OCI-LY3 (cell line): Measurements from ENCODE around the gene USP53.
A peak's percentile ranks its signal among the peaks of the same experiment; 100 is the strongest.

Source experiments
- CTCF ChIP-seq: fragments of 200-600, 300-600 bp; sonication (generic); IDR thresholded peaks from 2 replicates; pipeline ENCODE4 v1.5.1; 2014; ENCODE audit warnings: antibody characterized with exemption, low read length, low read depth
- EZH2phosphoT487 ChIP-seq: fragments of 200-600 bp; shearing (Covaris generic); IDR thresholded peaks from 2 replicates; pipeline ENCODE4 v1.6.1; 2018; ENCODE audit warnings: antibody characterized with exemption, mixed run types, low read depth

GRCh38 chr4:119314356-119314755 is 101.8 kb downstream of the USP53 start:
- TF ChIP-seq EZH2phosphoT487, result no peak
- TF ChIP-seq CTCF, result peak; percentile 78
